Stimulated activated CD8-positive, alpha-beta memory T cell treated with anti-CD3 and anti-CD28 coated beads, Interleukin-4, amount 100 ng/mL, for 48 hours (primary cell): ENCODE data around the gene RPL28.

Experiments used
- DNase-seq: peaks from one replicate; pipeline ENCODE4 v3.0.0-alpha.2; 2020

The RPL28 gene

DNA sequence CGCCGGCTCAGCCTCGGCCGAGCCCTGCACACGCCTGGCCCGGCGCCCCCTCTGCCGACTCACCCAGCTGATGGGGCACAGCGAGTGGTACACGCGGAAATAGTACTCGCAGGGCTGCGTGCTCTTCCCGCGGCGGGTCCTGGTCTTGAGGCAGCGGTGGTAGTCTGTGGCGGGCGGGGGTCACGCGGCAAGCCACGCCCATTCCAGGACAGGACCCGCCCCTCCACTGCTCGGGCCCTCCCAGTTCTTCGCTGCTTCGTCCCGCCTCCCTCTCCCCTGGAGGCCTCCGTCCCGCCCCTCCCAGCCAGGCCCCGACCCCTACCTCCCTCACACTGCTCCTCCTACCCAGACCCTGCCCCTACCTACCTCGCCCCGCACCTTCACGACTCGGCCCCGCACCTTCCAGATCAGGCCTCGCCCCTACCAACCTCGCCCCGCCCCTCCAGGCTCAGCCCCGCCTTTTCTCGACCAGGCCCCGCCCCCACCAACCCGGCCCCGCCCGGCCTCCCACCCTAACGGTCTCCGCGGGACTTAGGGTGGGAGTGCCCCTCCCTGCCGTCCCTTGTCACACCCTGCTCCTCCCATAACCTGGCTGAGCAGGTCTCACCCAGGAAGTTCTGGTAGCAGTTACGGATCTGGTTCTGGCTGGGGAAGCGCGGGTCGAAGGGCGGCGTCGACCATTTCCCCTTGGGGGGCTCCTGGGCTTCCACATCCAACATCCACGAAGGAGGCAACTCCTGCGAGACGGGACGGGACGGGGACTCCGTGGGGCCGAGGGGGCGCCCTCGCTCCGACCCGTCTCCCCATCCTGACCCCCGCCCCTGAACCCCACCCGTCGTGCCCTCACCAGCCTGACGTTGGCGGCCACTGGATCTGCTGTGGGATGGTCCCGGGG, 31.7 kb upstream of the RPL28 start:
- peak; percentile 80 for DNase-seq

DNA sequence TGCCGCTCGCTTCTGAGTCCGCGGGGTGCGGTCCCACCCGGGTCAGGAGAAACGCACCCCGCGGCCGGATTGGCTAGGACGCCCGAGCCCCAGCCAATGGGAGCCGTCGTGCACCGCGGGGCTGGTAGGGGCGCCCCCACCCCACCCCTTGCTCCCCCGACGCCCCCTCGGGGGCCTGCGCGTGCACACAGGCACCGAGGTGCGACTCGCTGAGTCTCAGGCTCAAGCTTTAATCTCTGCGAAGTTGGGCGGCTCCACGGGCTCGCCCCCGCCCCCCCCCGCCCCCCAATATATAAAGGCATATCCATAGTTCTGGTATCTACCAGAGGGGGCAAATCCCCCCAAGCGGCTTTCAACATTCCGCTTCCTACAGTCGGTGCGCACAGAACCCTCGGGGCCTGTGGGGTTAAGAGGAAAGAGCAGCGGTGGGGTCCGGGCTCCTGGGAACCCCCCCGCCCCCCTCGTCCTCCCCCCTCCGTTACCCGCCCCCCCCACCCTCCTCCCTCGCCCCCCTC, 31.0 kb upstream of the RPL28 start, which contains the start of gene COX6B2:
Gene COX6B2, minus strand, starts transcription at position 22 of the 515 bp plus-strand sequence. CDS start 198 bp downstream, outside the sequence.
- DNase-seq = no peak

DNA sequence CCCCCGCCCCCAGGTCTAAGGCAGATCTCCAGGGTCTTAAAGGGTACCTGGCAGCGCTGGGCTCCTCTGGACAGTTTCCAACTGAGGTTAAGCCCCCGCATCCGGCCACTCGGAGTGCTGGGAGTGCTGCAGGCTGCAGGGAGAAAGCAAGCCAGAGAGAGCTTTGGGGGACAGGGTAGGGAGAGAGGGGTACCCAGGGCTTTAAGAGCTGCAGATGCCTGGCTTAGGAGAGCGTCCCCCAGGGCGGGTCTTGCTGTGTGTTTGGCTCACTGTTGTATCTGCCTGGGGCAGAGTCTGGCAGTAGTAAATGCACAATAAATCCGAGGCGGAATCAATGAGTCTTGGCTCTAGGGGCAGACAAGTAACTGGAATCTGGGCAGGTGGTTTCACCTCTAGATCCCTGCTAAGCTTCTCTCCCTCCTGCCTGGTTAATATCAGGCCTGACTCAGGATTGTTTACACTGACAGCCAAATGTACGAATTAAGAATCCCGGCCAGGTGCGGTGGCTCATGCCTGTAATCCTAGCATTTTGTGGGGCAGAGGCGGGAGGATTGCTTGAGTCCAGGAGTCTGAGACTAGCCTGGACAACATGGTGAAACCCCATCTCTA, 30.4 kb upstream of the RPL28 start:
- DNase-seq = no peak

DNA sequence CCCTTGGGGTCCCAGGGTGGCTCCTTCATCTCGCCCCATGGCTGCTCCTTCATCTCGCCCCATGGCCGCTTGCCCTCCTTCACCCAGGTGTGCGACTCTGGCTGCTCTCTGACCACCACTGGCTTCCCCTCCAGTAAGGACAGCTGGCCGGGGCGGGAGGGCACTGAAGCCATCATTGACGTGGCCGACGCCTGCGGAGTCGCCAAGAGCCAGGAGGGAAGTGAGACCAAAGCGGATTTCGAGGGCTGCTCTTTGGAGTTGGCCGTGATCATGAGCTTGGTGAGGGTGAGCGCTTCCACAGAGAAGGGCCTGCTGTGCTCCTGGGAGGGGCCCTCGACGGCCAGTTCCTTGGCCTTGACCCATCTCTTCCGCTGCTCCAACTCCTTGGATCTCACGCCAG, 27.2 kb upstream of the RPL28 start:
- no peak for DNase-seq

DNA sequence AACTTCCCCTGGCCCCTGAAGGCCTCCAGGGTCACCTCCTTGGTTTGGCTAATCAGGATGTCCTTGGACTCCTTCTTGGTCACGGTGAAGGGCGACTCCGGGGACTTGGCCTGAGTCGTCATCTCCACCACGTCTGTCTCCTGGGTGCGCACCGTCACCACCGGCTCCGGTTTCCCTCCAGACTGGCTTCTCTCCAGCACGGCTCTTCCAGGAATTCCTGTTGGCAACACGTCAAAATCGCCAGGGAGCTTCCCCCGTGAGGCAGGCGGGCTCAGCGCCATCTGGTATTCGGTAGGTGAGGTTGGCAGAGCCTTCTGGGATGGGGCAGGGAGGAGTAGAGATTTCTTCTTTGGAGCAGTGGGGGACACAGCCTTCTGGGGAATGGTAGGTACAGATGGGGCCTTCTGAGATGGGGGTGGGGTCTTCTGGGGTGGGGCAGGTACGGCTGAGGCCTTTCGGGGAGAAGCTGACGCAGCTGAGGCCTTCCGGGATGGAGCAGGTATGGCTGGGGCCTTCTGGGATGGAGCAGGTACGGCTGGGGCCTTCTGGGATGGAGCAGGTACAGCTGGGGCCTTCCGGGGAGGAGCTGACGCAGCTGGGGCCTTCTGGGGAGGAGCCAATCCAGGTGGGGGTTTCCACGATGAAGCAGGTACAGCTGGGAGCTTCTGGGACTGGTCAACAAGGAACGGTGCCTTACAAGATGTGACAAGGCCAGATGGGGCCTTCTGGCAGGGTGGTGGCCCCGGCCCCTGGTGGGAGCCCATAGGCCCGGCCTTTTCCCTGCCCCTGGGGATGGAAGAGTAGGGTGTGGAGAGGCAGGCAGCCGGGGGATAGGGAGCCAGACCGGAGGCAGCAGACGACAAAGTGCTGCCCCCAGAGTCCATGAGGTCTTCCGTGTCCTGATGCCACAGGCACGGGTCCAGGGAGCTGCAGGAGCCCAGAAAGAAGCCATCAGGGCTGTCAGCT, 26.5 kb upstream of the RPL28 start:
- no peak for DNase-seq

DNA sequence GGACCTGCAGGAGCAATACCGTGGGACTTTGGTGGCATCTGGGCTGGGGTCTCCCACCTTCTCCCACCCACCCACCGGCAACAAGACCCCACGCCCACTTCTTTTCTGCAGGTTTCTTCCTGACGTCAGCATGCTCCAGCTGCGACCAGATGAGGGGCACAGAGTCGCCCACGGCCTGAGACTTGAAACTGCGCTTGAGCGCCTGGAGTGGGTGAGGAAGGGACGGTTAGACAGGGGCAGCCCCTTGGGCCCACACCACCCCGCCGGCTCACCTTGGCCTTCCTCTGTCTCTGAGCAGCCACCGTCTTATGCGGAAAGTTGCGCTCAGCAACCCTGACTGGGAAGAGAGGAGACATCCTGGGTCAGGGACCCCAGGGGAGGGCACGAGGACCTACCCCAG, 24.8 kb upstream of the RPL28 start:
- no peak for DNase-seq

DNA sequence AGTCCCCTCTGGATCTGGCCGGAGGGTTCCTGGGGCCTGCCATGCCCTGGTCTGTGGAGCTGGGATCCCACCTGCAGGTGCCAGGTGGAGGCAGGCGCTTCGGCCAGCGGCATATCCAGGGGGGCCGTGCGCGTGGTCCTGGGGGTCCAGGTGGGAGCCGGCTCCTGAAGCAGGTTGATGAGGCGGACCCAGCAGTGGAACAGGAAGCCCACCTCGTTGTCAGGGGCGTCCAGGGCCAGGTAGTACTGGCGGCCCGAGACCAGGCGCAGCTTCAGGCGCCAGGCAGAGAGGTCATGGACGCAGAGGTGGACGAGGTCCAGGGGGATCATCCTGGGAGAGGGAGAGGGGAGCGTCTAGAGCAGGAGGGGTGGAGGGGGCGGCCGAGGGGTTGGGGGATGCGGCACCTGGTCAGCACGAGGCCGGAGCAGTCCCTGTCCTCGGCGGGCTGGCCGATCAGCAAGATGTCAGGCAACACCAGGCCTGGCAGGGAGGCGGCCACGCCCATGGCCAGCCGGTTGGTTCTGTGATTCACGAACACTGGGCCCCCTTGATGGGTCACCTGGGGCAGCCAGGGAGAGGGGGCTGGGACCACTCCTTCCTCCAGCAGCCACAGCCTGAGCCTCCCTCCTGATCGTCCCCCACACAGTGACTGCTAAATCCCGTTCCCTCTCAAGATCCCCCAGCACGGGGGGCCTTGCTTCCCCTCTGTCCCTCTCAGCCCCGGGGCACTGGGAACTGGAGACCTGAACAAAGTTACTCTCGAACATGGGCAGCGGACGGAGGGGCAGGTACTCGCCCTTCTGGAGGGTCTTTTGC, 23.4 kb upstream of the RPL28 start:
- no peak for DNase-seq

DNA sequence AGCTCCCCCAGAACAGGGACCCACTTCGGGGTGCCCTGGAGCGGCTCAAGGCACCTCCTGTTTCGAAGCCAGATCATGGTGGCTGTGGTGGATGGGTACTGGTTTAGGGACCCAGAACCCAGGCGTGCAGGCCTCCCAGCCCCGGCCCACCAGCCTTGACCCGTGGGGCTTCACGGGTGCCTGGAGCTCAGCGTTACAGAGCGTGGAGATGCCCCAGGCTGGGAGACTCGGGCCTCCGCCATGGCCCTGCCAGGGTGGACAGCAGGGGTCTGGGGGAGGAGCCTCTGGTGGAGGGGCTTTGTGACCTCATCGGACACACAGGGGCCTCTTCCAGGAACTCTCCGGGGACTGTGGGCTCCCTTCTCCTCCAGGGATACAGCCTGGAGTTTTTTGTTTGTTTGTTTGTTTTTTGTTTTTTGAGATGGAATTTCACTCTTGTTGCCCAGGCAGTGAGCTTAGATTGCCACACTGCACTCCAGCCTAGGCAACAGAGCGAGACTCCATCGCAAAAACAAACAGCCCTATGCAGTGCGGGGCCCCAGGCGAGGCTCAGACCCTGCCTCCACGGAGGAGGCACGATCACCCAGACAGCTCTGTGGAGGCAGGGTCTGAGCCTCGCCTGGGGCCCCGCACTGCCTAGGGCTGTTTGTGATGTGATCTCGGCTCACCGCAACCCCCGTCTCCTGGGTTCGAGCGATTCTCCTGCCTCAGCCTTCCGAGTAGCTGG, 22.6 kb upstream of the RPL28 start, which contains the start of gene GARIN5B:
Gene GARIN5B, minus strand, starts transcription at position 271 of the 727 bp plus-strand sequence. Its CDS starts 194 bp downstream, at position 77.
- DNase-seq = no peak

DNA sequence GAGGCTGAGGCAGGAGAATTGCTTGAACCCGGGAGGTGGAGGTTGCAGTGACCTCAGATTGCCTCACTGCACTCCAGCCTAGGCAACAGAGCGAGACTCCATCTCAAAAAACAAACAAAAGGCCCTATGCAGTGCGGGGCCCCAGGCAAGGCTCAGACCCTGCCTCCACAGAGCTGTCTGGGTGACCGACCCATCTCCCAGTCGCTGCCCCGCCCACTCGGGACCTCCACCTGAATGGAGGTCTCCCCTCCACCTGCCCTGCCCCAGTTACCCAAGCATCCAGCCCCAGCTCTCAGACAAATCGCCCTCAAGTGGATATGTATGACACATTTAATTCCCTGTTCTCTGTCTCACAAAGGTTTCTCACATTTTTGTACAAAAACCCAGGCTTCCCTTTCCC, 20.5 kb upstream of the RPL28 start:
- no peak for DNase-seq

DNA sequence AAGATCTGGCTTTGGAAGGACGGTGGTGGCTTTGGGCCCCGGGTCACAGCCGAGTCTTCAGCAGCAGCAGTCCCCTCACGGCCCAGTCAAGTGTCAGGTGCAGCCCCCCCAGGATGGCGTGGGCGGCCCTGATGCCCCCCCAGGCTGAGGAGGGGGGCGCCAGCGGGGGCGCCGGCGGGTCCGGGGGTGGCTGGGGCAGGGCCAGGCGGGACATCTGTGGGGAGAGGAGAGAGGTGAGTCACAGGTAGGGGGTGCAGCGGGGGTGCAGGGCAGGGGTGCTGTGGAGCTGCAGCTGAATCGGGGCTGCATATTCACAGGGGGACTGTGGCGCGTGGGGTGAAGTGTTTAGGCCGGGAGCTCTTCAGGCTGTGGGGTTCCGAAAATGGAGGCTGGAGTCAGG, 19.8 kb upstream of the RPL28 start:
- no peak for DNase-seq

DNA sequence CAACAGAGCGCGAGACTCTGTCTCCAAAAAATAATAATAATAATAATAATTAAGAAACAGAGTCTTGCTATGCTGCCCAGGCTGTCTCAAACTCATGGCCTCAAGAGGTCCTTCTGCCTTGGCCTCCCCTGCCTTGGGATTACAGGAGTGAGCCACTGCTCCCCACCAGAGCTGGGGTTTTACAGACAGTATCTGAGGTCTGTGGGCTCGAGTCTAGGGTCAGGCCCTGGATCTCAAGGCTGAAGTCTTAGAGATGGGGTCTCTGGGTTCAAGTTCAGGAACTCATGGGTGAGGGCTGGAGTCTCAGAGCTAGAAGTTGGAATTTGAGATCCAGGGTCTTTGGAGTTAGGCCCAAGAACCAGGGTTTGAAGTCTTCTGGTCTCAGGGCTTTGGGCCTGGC, 18.9 kb upstream of the RPL28 start:
- no peak for DNase-seq

DNA sequence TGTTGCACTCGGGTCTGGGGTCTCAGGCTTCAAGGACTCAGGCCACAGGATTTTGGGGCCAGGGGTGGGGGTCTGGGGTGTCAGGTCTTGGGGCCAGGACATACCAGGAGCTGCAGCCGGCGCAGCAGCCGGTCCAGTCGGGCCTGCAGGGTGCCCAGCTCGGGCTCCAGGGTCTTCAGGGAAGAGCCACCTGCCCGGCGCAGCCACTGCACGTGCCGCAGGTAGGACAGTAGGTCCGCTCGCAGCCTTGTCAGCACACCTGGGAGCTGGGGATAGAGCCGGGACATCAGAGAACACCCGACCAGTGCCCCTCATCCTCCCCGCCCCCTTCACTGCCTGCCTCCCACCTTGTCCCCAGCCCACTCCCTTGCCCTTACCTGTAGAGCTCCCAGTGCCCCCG, 17.6 kb upstream of the RPL28 start:
- DNase-seq = no peak

DNA sequence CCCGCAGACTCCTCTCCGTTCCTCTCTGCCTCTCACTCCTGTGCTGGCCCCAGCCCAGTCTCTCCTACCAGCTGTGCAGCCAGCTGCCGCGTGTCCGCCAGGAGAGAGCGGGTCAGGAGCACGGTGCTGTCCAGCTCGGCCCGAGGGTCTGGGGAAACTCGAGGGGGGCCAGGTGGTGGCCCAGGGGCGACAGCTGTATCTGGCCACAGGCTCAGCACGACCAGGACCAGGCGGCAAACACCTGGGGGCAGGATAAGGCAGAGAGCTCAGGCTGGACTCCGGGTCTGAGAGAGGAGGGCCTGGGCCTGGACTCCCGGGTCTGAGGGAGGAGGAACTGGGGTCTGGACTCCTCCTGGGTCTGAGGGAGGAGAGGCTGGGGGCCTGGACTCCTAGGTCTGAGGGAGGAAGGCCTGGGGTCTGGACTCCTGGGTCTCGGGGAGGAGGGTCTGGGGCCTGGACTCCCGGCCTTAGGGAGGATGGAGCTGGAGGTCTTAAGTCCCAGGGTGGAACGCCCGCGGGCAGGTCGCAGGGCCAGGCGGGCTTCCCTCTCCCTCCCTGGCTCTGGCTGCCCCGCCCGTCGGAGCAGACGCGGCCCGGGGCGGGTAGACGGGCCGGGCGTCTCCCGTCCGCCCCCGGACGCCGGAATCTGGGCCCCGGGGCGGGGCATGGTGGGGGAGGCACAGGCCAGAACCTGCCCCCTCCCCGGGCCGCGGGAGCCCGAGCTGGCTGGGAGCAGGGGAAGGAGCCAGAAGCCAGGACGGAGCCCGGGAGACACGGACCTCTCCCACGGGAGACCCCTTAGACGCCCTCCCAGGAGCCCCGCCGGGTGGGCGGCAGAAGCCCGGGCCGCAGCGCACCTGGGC, 16.8 kb upstream of the RPL28 start:
- no peak for DNase-seq

DNA sequence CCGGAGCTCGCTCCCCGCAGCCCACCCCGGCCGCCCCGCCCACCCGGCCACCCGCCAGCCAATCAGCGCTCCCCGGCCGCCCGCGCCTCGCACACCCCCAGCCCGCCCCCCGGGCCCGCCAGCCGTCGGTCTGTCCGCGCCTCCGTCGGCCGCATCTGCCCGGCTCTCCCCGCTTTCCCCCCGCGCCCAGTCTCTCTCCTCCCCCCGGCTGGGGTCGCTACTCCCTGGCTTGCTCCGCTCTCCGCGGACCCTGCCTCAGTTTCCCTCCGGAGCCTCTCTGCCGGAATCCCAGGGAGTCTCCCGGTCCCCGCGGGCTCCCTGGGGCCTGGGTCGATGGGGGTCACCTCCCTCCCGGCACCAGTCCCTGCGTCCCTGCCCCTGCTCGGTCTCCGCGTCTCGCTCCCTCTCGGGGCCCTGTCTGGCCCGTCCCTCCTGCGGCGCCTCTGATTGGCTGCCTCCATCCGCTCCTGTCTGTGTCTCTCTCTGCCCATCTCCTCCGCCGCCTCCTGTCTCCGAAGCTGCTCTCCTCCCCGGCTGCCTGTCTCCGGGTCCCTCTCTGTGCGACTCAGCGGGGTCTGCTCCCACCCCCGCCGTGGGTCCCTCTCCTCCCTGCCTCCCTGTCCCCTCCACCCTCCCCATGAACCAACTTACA, 16.0 kb upstream of the RPL28 start:
- peak; percentile 65 for DNase-seq

DNA sequence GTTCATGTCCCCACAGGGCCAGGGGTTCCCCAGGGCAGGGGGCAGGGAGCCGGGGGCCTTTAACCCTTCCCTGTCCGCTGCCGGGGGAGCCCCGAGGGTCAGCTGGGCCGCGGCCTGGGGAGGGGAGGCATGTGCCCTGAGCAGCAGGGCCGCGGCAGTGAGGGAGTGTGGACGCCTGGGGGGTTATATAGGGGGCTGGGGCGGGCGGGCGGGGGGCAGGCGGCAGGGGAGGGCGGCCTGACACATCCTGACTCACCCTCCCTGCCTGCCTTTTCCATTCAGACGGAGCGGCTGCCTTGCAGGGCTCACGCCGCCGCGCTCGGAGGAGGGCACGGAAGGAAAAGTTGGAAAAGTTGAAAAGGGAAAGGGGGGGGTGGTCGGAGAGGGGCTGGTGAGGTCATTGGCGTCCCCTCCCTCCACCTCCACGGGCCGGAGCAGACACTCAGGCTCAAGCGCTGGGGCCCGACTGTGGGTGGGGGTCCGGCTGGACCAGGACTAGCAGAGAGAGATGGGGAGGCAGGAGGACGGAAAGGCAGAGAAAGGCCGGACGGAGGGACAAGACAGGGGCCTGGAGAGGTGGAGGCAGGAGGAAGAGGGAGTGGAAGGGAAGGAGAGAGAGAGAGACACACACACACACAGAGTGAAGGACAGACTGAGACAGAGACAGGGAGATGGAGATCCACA, 15.3 kb upstream of the RPL28 start, which contains the start of gene IL11:
Gene IL11, minus strand, starts transcription at position 159 of the 684 bp plus-strand sequence. Its CDS starts 153 bp downstream, at position 6.
- no peak for DNase-seq

DNA sequence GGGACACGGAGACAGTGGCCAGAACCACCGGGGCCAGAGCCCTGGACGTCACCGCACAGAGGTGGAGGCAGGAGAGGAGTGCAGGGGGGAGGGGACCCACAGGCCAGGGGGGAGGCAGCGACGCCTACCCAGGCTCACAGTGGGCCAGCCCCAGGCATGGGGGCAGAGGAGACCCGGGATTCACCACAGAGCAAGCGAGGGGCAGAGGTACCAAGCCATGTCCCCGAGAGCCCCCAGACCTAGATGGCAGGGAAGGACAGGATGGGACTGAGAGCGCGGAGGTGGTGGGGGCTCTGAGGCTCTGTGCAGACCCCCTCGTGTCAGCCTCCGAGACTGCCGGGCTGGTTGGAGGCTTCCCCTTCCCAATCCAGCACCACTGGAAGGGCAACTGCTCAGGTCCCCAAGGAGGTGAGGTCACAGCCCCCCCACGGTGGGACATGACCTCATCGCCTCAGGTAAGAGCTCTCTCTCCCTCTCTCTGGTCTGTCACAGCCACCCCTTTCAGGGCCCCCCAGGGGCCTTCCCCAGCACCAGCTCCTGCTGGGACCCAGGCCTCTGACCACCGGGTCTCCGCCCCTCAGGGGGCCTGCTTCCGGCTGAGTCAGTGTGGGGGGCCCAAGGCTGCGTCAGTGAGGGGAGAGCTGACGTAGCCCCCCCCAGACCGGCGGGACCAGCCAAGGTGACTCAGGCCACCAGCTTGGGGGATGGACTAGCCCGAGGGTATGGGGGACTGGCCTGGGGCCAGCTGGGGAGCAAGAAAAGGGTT, 13.2 kb upstream of the RPL28 start:
- peak; percentile 66 for DNase-seq

DNA sequence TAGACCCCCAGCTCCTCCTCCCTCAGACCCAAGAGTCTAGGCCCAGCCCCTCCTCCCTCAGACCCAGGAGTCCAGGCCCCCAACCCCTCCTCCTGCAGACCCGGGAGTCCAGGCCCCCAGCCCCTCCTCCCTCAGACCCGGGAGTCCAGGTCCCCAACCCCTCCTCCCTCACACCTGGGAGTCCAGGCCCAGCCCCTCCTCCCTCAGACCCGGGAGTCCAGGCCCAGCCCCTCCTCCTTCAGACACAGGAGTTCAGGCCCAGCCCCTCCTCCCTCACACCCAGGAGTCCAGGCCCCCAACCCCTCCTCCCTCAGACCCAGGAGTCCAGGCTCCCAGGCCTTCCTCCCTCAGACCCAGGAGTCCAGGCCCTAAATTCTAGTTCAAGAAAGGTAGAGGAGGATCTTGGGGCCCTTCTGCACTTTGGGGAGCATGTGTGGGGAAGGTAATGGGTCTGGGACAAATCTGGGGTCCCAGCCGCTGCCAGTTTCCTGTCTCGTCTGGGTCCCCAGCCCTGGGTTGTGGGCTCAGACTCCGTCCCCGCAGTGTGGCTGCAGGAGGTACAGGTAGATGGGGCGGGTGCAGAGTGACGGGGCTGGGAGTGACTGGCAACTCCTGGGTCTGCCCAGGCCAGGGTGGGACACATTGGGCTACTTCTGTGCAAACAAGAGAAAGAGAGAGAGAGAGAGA, 12.3 kb upstream of the RPL28 start:
- no peak for DNase-seq
